KMS-11 (cell line): ENCODE data around the gene PCNX2.

Experiments
- H2AFZ ChIP-seq: fragments of 200-600 bp; sonication (generic); 2 replicates; pipeline ENCODE4 v1.6.1; 2016; ENCODE audit warnings: antibody characterized with exemption, mixed run types, low read depth
- H3K27ac ChIP-seq: fragments of 200-600 bp; sonication (generic); 2 replicates; pipeline ENCODE4 v1.6.1; 2016; ENCODE audit warnings: mild to moderate bottlenecking, mixed run types
- H3K27me3 ChIP-seq: fragments of 200-600 bp; sonication (generic); 2 replicates; pipeline ENCODE4 v1.6.1; 2017; ENCODE audit warnings: mild to moderate bottlenecking, low read depth, mixed run types, moderate library complexity; ENCODE audit not compliant: insufficient read depth
- H3K36me3 ChIP-seq: fragments of 200-600 bp; sonication (generic); 2 replicates; pipeline ENCODE4 v1.6.1; 2017; ENCODE audit warnings: mild to moderate bottlenecking, mixed run types; ENCODE audit not compliant: insufficient read depth
- H3K4me1 ChIP-seq: fragments of 200-600 bp; sonication (generic); 2 replicates; pipeline ENCODE4 v1.6.1; 2016; ENCODE audit warnings: mild to moderate bottlenecking, low read depth, mixed run types; ENCODE audit not compliant: poor library complexity, severe bottlenecking
- H3K4me2 ChIP-seq: fragments of 200-600 bp; sonication (generic); 2 replicates; pipeline ENCODE4 v1.7.0; 2016; ENCODE audit warnings: mild to moderate bottlenecking, mixed run types
- H3K4me3 ChIP-seq: fragments of 200-600 bp; sonication (generic); IDR thresholded peaks from 2 replicates; pipeline ENCODE4 v1.6.1; 2017; ENCODE audit warnings: low read depth, low read length, mixed read lengths; ENCODE audit not compliant: insufficient read depth
- H3K79me2 ChIP-seq: fragments of 200-600 bp; sonication (generic); 2 replicates; pipeline ENCODE4 v1.6.1; 2016; ENCODE audit warnings: low read depth, mixed run types; ENCODE audit not compliant: insufficient read depth
- H3K9ac ChIP-seq: fragments of 200-600 bp; sonication (generic); 2 replicates; pipeline ENCODE4 v1.6.1; 2016; ENCODE audit warnings: mild to moderate bottlenecking, mixed run types
- H4K20me1 ChIP-seq: fragments of 200-600 bp; sonication (generic); 2 replicates; pipeline ENCODE4 v1.6.1; 2016; ENCODE audit warnings: mild to moderate bottlenecking, mixed run types; ENCODE audit not compliant: insufficient read depth
- CTCF ChIP-seq: fragments of 200-600 bp; sonication (generic); conservative IDR thresholded peaks from 2 replicates; pipeline ENCODE4 v1.6.1; 2017; ENCODE audit warnings: low read depth, mild to moderate bottlenecking, antibody characterized with exemption, low read length, moderate library complexity, mixed read lengths

PCNX2 gene

GRCh38 chr1:233089251-233089650 is 206.3 kb downstream of the PCNX2 start:
- H3K27ac ChIP-seq, result no peak overlapping the region
- H3K9ac ChIP-seq, result no peak overlapping the region
- no peaks in the 10 kb centered on the region for H4K20me1 ChIP-seq
- TF ChIP-seq CTCF, result no peak
- H3K27me3 ChIP-seq, result no peaks in the 10 kb centered on the region
- H3K36me3 ChIP-seq, result no peaks in the 10 kb centered on the region
- no peaks in the 10 kb centered on the region for H3K79me2 ChIP-seq
- no peaks in the 10 kb centered on the region for H3K4me1 ChIP-seq
- H3K4me2 ChIP-seq, result no peak overlapping the region
- no peak overlapping the region for H2AFZ ChIP-seq
- no peak overlapping the region for H3K4me3 ChIP-seq

GRCh38 chr1:233088613-233089012 is 206.9 kb downstream of the PCNX2 start:
- H2AFZ ChIP-seq, result no peak overlapping the region
- no peaks in the 10 kb centered on the region for H3K4me1 ChIP-seq
- H3K79me2 ChIP-seq, result no peaks in the 10 kb centered on the region
- no peak overlapping the region for H3K9ac ChIP-seq
- TF ChIP-seq CTCF, result no peak
- H3K27me3 ChIP-seq, result no peaks in the 10 kb centered on the region
- H3K4me2 ChIP-seq, result no peak overlapping the region
- no peaks in the 10 kb centered on the region for H3K36me3 ChIP-seq
- no peak overlapping the region for H3K27ac ChIP-seq
- H4K20me1 ChIP-seq, result no peaks in the 10 kb centered on the region
- H3K4me3 ChIP-seq, result no peak overlapping the region

- Histone ChIP-seq H3K4me1 (no peaks in the 10 kb centered on the region), H3K4me2 (no peak overlapping the region), H3K27ac (no peak overlapping the region), H3K4me3 (no peak overlapping the region), H3K9ac (no peak overlapping the region), H2AFZ (no peak overlapping the region), H3K36me3 (no peaks in the 10 kb centered on the region), H4K20me1 (no peaks in the 10 kb centered on the region), H3K79me2 (no peaks in the 10 kb centered on the region), H3K27me3 (no peaks in the 10 kb centered on the region)
- no peak for TF ChIP-seq CTCF
Observed at GRCh38 chr1:233086961-233087881, 208.3 kb downstream of the PCNX2 start.

GRCh38 chr1:233085566-233085965 is 210.0 kb downstream of the PCNX2 start:
- no peak overlapping the region for H3K9ac ChIP-seq
- no peaks in the 10 kb centered on the region for H3K36me3 ChIP-seq
- H3K27ac ChIP-seq, result no peak overlapping the region
- H3K4me2 ChIP-seq, result no peak overlapping the region
- no peaks in the 10 kb centered on the region for H3K27me3 ChIP-seq
- H2AFZ ChIP-seq, result no peak overlapping the region
- H3K79me2 ChIP-seq, result no peaks in the 10 kb centered on the region
- TF ChIP-seq CTCF, result no peak
- H3K4me1 ChIP-seq, result no peaks in the 10 kb centered on the region
- no peak overlapping the region for H3K4me3 ChIP-seq
- no peaks in the 10 kb centered on the region for H4K20me1 ChIP-seq
